Measurements from ENCODE around the gene ASMTL.

GRCh38 chrX:1453395-1453783, 680 bp upstream of the ASMTL start:
- TF ChIP-seq CTCF (IDR thresholded peaks at IDR 0.05) (no peak), EP300 (IDR thresholded peaks at IDR 0.05) (no peak), POLR2A (IDR thresholded peaks at IDR 0.05) (peak in 1 of 2 donors; percentile 49)

All from gastroesophageal sphincter (tissue), 3 donors.